ENCODE results near the gene SLC7A8. TPM values are rescaled to one million over a fixed set of nuclear protein-coding genes. Genes with fewer than 3 reads are reported as not detected.

SLC7A8 gene
- total and polyA plus RNA-seq, 2 experiments from 2014 or later = 117 to 124 TPM

DNA sequence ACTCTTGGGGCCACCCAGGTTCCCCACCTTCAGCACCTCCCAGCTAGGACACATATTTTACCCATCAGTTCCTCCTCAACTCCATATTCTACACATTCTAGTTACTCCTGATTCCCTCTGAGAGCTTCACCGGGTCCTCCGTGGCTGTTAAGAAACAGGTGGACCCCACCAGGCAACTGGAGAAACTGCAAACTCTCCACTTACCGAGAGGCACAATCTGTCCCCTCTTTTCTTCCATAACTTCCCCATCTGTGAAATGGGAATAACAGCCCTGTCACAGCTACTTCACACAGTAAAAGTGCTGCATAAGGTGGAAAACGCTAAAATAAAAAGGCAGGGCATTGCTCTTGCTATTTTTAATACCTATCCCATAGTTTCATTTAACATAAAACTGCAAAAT lies 1.5 kb downstream of the SLC7A8 start (continued):
- TF ChIP-seq, protein P1, sequence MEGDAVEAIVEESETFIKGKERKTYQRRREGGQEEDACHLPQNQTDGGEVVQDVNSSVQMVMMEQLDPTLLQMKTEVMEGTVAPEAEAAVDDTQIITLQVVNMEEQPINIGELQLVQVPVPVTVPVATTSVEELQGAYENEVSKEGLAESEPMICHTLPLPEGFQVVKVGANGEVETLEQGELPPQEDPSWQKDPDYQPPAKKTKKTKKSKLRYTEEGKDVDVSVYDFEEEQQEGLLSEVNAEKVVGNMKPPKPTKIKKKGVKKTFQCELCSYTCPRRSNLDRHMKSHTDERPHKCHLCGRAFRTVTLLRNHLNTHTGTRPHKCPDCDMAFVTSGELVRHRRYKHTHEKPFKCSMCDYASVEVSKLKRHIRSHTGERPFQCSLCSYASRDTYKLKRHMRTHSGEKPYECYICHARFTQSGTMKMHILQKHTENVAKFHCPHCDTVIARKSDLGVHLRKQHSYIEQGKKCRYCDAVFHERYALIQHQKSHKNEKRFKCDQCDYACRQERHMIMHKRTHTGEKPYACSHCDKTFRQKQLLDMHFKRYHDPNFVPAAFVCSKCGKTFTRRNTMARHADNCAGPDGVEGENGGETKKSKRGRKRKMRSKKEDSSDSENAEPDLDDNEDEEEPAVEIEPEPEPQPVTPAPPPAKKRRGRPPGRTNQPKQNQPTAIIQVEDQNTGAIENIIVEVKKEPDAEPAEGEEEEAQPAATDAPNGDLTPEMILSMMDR (conservative IDR thresholded peaks at IDR 0.05; ENCODE audit: low read depth in 2 of 2) = no peak
- TF ChIP-seq EZH2 (IDR thresholded peaks at IDR 0.05; ENCODE audit: low read depth, unreplicated experiment) (no peak), CREB1 (CRISPR knock-in tag; IDR thresholded peaks at IDR 0.05; ENCODE audit: low read depth) (no peak), JUNB (IDR thresholded peaks at IDR 0.05; ENCODE audit: unreplicated experiment) (no peak), POLR2AphosphoS5 (IDR thresholded peaks at IDR 0.05; ENCODE audit: low read depth) (no peak), ZNF331 (CRISPR knock-in tag; IDR thresholded peaks at IDR 0.05; ENCODE audit: low read depth) (no peak), EZH2phosphoT487 (IDR thresholded peaks at IDR 0.05; ENCODE audit: unreplicated experiment) (no peak)
- TF ChIP-seq, protein P2, sequence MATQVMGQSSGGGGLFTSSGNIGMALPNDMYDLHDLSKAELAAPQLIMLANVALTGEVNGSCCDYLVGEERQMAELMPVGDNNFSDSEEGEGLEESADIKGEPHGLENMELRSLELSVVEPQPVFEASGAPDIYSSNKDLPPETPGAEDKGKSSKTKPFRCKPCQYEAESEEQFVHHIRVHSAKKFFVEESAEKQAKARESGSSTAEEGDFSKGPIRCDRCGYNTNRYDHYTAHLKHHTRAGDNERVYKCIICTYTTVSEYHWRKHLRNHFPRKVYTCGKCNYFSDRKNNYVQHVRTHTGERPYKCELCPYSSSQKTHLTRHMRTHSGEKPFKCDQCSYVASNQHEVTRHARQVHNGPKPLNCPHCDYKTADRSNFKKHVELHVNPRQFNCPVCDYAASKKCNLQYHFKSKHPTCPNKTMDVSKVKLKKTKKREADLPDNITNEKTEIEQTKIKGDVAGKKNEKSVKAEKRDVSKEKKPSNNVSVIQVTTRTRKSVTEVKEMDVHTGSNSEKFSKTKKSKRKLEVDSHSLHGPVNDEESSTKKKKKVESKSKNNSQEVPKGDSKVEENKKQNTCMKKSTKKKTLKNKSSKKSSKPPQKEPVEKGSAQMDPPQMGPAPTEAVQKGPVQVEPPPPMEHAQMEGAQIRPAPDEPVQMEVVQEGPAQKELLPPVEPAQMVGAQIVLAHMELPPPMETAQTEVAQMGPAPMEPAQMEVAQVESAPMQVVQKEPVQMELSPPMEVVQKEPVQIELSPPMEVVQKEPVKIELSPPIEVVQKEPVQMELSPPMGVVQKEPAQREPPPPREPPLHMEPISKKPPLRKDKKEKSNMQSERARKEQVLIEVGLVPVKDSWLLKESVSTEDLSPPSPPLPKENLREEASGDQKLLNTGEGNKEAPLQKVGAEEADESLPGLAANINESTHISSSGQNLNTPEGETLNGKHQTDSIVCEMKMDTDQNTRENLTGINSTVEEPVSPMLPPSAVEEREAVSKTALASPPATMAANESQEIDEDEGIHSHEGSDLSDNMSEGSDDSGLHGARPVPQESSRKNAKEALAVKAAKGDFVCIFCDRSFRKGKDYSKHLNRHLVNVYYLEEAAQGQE (IDR thresholded peaks at IDR 0.05; ENCODE audit: unreplicated experiment) = no peak
- TF ChIP-seq, protein P3, sequence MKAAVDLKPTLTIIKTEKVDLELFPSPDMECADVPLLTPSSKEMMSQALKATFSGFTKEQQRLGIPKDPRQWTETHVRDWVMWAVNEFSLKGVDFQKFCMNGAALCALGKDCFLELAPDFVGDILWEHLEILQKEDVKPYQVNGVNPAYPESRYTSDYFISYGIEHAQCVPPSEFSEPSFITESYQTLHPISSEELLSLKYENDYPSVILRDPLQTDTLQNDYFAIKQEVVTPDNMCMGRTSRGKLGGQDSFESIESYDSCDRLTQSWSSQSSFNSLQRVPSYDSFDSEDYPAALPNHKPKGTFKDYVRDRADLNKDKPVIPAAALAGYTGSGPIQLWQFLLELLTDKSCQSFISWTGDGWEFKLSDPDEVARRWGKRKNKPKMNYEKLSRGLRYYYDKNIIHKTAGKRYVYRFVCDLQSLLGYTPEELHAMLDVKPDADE (IDR thresholded peaks at IDR 0.05) = no peak

DNA sequence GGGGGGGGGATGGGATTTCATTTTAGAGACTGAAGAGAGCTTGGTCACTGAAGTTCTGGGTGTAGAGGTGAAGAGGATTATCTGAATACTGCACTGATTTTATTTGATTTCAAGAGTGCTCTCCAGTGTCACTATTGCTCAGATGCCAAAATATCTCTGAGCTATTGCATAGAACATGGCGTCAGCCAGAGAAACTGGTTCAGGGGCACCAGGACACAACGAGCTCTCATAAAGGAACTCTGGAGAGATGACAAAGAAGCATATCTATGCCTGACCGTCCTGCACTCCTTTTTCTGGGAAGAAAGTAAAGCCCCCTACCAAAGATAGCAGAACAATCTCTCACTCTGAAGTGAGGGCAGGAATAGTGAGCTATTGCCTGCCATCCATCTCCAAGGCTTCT lies 2.0 kb downstream of the SLC7A8 start:
- Histone ChIP-seq H3K36me3 (ENCODE audit: insufficient read depth) (no peaks in the 10 kb centered on the region), H3K4me3 (peak overlapping the region; percentile 68), H4K20me1 (replicated peaks; ENCODE audit: insufficient read depth) (peaks cover 3% of the 10 kb centered on the region; the same call in 1 of the 2 replicates), H3K79me2 (replicated peaks; ENCODE audit: insufficient read depth) (peaks cover 61% of the 10 kb centered on the region), H3K27ac (ENCODE audit: low read depth) (no peak overlapping the region), H3K27me3 (ENCODE audit: insufficient read depth) (no peaks in the 10 kb centered on the region), H3F3A (replicated peaks; ENCODE audit: low read depth) (no peaks in the 10 kb centered on the region), H2AFZ (no peak overlapping the region), H3K4me2 (peak overlapping the region; percentile 84), H3K9me2 (ENCODE audit: insufficient read depth) (no peaks in the 10 kb centered on the region), H3K4me1 (ENCODE audit: insufficient read depth) (peaks cover 28% of the 10 kb centered on the region)
- no peaks in the 10 kb centered on the region for H3K27me3 Mint-ChIP-seq (ENCODE audit: insufficient read depth, low read depth, poor library complexity)
- H3K27ac Mint-ChIP-seq = 0 out of 2 replicates have a peak overlapping the region, but pooled peaks have one; percentile 23
- H3K4me1 Mint-ChIP-seq = peaks cover 39% of the 10 kb centered on the region
- DNase-seq (ENCODE audit: low spot score) = no peak
- H3K36me3 Mint-ChIP-seq (ENCODE audit: low read depth) = peaks cover 28% of the 10 kb centered on the region
- H3K4me3 Mint-ChIP-seq = no peak overlapping the region
- H3K9me3 Mint-ChIP-seq = no peaks in the 10 kb centered on the region
- no peak for ATAC-seq
- TF ChIP-seq ZNF331 (CRISPR knock-in tag; IDR thresholded peaks at IDR 0.05; ENCODE audit: low read depth) (no peak), NANOG (IDR thresholded peaks at IDR 0.05; ENCODE audit: borderline replicate concordance) (no peak), EZH2phosphoT487 (IDR thresholded peaks at IDR 0.05; ENCODE audit: unreplicated experiment) (no peak), STAT1 (IDR thresholded peaks at IDR 0.05; ENCODE audit: unreplicated experiment) (no peak), EZH2 (IDR thresholded peaks at IDR 0.05; ENCODE audit: low read depth, unreplicated experiment) (no peak), CREB1 (CRISPR knock-in tag; IDR thresholded peaks at IDR 0.05; ENCODE audit: low read depth) (no peak), POLR2AphosphoS5 (IDR thresholded peaks at IDR 0.05; ENCODE audit: low read depth) (no peak)
- TF ChIP-seq, protein P3 (IDR thresholded peaks at IDR 0.05) = no peak
- TF ChIP-seq, protein P2 (IDR thresholded peaks at IDR 0.05; ENCODE audit: unreplicated experiment) = no peak
- TF ChIP-seq, protein P1 (conservative IDR thresholded peaks at IDR 0.05; ENCODE audit: low read depth in 2 of 2) = no peak
